M059J (cell line): ENCODE results near the gene PFN4. TPM values are rescaled to one million over a fixed set of nuclear protein-coding genes. Genes with fewer than 3 reads are reported as not detected.
"Not testable (repeated sequence)": the region's sequence is repeated elsewhere in the genome, so short reads cannot be mapped to it uniquely, and the experiment has no call there.

ENCODE experiments used
- DNase-seq: peaks from one replicate; pipeline ENCODE4 v3.0.0-alpha.2; 2012; ENCODE audit warnings: low read depth
- total RNA-seq: library from RNA; depleted of rRNA; stranded (reverse); fragments of >200 nt; shearing (Covaris generic); gene quantifications from 2 replicates; pipeline ENCODE4 v1.2.3, GENCODE V29; 2014; rRNA removed

The PFN4 gene
- total RNA-seq, result 0.12 TPM in 1 of 2 replicates, not detected in the other

DNA sequence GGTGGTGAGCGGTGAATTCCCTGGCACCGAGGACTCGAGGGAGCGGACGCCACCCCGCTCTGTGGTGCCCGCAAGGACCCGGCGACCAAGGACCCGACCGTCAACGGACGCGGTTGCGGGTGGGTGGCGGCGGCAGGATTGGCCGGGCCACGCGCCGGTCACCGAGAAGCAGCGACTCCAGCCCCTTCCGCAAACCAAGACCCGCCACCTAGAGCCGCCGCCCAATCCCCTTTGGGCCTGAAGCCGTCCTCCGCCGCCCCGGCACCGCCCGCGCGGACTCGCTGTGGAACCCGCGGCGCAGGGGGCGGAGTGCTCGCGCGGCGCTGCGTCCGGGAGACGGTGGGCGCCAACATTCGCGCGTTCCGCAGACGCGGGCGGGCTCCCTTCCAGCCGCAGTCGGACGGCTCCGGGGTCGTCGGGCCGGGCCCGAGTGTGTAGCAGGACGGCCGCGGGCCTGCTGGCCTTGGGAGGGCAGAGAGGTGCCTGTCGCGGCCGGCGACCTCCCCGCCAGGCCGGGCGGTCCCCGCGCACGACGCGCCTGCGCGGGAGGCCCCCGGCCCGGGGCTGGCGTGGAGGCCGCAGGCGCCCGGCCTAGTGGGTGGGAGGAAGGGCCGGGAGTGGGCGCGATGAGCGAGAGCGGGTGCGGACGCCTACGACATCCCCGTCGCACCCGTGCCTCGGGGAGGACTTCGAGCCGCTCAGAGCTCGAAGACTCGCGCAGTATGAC is at the start of gene PFN4, which contains the start of gene FAM228B:
PFN4 (minus strand) TSS at position 140 of the 727 bp plus-strand sequence. CDS start 799 bp downstream, outside the sequence.
FAM228B (plus strand) TSS at position 275 of the 727 bp plus-strand sequence. CDS start 893 bp downstream, outside the sequence.
- DNase-seq, result peak; percentile 83

DNA sequence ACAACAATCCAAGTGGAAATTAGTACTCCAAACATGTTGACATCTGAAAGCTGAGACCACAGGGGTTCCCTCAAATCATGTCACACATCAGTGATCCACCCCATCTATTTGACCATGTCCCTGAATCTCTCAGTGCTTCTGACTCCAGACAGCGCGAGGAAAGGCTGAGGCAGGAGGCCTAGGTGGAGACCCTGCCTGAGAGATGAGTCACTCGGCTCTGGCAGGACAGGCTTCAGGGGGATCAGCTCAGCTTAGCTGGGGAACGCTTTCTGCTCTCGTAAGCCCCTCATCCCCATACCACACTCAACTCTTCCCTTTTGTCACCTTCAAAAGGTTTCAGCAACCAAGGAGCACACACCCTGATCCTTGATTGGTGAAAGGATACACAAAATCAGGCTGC is 45.9 kb upstream of the PFN4 start:
- DNase-seq, result no peak

DNA sequence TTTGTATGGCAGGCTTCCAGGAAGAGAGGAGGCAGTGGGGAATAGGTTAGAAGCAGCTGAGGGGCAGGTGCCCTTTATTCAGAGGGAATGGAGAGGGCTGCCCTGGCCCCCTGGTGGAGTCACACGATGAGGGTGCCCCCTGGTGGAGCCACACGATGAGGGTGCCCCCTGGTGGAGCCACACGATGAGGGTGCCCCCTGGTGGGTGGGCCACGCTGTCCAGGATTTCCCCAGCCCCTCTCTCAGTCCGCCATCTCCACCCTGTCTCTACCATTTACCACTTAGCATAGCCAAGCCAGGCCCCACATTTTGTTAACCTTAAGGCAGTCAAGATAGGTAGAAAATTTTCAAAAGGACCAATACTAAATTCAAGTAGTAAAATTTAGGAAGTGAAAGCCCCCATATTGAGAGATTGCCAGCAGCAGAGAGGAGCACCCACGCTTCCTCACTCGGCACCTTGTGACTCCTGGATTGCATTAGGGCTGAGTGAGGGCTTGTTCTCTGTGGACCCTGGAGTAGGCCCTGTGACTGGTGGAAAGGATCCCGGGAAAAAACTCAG is 41.4 kb upstream of the PFN4 start:
- no peak for DNase-seq

DNA sequence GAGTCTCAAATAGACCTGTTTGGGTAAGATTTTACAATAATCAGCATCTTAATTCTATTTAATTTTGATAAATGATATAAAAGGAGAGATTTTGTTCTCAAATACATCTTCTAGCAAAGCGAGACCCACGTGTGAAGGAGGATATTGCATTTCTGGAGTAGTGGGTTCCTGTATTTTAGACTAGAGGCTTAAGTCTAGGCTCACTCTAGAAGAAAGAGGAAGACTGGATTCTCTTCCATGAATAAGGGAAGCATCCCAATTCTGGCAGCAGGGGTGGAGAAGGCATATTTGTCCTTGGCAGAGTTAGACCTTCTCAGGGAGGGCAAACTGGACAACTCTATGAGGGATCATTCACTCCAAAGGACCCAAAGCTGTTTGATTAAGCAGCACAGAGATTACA is 40.5 kb upstream of the PFN4 start:
- no peak for DNase-seq

- DNase-seq, result no peak
Observed at GRCh38 chr2:24163186-24163585, 40.1 kb upstream of the PFN4 start.

GRCh38 chr2:24162494-24162893 is 39.4 kb upstream of the PFN4 start:
- DNase-seq, result no peak

GRCh38 chr2:24160761-24161160 is 37.6 kb upstream of the PFN4 start:
- DNase-seq, result no peak

DNA sequence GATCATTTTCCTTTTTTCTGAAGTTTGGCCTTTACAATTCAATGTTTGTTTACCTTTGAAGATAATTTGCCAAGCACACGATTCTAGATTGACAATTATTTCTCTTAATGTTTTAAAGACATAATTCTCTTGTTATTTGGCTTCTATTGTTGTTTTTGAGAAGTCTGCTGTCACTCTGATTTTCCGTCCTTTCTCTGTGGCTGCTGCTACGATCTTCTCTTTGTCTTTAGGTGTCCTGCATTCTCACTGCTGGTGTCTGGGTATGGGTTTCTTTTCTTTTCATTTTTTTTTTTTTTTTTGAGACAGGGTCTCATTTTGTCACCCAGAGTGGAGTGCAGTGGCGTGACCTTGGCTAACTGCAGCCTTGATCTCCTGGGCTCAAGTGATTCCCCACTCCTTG is 36.6 kb upstream of the PFN4 start:
- DNase-seq, result no peak

DNA sequence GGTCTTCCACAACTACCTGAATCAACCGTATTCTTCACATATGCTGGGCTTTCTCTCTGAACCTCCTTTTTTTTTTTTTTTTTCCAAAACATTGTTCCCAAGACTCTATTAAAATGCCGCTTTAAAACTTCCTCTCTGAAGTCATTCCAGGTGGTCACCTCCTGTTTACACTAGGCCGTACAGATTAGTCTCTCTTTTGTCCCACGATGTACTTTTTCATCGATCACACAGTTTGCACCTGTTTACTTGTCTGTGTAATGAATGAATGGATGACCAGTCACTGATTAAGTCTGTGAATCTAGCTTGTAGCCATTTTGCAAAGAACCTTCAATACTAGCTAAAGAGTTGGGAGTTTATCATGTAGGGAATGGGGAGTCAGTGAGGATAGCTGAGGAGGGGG is 35.0 kb upstream of the PFN4 start:
- DNase-seq, result no peak

- no peak for DNase-seq
Observed at GRCh38 chr2:24153478-24153877, 30.3 kb upstream of the PFN4 start.

DNA sequence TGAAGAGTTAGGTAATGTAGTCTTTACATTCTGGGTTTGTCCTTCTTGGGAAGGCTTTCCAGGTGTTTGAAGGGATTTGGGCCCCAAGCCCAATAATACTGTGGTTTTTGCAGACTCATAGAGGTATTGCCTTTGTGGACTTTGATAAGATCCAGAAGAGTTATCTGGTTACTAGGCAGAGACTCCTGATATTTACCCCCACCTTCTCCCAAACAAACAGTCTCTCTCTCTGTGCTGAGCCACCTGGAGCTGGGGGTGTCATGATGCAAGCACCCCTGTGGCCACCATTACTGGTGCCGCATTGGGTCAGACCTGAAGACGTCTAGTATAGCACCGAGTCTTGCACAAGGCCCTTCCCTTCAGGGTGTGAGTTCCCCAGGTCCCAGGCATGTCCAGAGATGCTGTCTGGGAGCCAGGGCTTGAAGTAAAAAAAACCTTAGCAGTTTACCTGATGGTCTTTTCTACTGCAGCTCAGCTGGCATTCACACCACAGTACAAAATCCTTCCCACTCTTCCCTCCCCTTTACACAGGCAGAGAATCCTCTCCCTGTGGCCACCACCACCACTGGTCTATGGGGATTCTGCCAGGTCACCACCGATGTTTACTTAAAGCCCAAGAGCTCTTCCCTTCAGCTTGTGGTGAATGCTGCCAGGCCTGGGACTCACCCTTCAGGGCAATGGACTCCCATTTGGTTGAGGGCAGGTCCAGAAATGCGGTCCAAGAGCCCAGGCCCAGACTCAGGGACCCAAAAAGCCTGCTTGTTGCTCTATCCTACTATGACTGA is 29.5 kb upstream of the PFN4 start:
- DNase-seq, result peak; percentile 24

DNA sequence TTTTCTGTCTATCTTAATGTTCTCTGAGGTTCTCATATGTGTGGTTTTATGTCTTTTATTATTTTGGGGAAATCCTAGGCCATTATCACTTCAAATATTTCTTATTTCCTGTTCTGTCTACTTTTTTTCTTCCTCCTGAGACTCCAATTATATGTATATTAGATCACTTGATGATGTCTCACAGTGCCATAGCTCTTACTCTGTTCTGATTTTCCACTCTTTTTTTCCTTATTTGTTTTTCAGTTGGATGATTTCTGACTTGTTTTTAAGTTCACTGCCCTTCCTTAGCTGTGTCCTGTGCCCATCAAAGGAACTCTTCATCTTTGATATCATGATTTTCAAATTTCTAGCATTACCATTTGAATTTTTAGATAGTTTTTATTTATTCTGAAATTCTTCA is 24.2 kb upstream of the PFN4 start:
- DNase-seq, result no peak

GRCh38 chr2:24140305-24140704 is 17.2 kb upstream of the PFN4 start:
- DNase-seq, result not testable (repeated sequence)

GRCh38 chr2:24132543-24132942 is 9.4 kb upstream of the PFN4 start:
- DNase-seq, result no peak

GRCh38 chr2:24125956-24126355 is 2.8 kb upstream of the PFN4 start:
- no peak for DNase-seq

DNA sequence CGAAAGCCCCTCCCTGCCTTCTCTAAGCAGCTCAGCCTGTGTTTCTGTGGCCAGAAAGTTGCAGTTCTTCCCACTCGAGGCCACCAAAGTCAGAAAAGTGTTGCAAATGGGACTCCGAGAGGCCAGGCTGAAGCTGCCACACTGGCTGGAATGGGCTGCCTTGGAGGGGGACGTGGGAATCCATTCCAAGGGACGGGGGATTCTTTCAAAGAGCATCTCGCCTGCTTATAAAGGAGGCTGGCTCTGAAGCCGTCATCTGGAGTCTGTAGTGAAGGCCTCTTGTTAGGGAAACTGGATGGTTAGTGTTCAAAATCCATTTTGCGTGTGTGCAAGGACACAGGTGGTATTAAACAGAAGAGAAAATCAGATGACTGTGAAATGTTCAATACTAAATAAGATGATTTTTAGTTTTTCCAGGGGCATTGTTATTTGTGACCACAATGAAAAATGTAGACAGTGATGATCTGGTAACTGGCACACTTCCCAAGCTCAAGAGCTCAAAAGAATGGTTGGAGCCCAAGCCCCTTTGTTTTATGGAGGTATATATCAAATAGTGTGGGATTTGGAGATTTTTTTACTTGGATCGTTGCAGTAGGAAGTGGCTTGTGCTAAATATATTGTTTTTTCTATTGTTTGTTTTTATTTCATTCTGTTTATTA is 917 bp upstream of the PFN4 start:
- peak; percentile 44 for DNase-seq

GRCh38 chr2:24122366-24123194 is 554 bp downstream of the PFN4 start:
- DNase-seq, result peak; percentile 15

GRCh38 chr2:24121469-24121868 is 1.7 kb downstream of the PFN4 start:
- DNase-seq, result no peak

DNA sequence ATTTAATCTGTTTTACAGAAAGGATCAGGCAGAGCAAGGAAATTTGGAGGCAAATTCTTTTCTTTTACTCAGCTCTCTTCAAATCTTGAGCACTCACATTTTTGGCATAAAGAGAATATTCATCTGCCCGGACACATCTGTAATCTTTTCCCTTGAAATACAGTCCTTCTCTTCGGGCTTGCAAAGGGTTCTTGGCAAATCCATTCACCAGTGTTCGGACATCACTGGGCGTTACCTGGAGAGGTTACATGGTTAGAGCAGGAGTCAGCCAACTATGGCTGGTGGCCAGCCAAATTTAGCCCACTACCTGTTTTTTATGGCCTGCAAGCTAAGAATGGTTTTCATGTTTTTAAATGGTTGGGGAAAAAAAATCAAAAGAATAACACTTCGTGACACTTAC is 2.1 kb downstream of the PFN4 start:
- no peak for DNase-seq

- no peak for DNase-seq
Observed at GRCh38 chr2:24117902-24118301, 5.2 kb downstream of the PFN4 start.

- peak; percentile 4 for DNase-seq
Observed at GRCh38 chr2:24115057-24115456, 8.1 kb downstream of the PFN4 start.
